CD4-positive, CD25-positive, alpha-beta regulatory T cell (primary cell): ENCODE measurements around the gene ZNF746. TPM values are rescaled to one million over a fixed set of nuclear protein-coding genes. Genes with fewer than 3 reads are reported as not detected.

Experiments
- ATAC-seq, 2 donors: fragments of 150-1000 bp; cut with Tn5 transposase; one replicate each; pipeline ENCODE4 v1.10.0; 2021; ENCODE audit warnings: low read depth in 2 of 2, moderate number of reproducible peaks in 2 of 2, moderate library complexity in 1 of 2
- DNase-seq, 3 donors: peaks; one replicate each; pipeline versions ENCODE4 v3.0.0 to v3.0.0-alpha.2; 2012 to 2022; ENCODE audit warnings: mixed read lengths in 1 of 3
- H3K27ac ChIP-seq: one replicate; pipeline ENCODE4 v1.7.0; 2013; ENCODE audit warnings: mild to moderate bottlenecking, low read length; ENCODE audit not compliant: insufficient read depth, poor library complexity, severe bottlenecking
- H3K27me3 ChIP-seq: one replicate; pipeline ENCODE4 v1.7.0; 2013; ENCODE audit warnings: low read length; ENCODE audit not compliant: control insufficient read depth, insufficient read depth
- H3K36me3 ChIP-seq: one replicate; pipeline ENCODE4 v1.7.0; 2013; ENCODE audit warnings: mild to moderate bottlenecking, low read length, moderate library complexity; ENCODE audit not compliant: control insufficient read depth, insufficient read depth
- H3K4me1 ChIP-seq: 2 replicates; pipeline ENCODE4 v1.7.0; 2013; ENCODE audit warnings: mild to moderate bottlenecking, low read length; ENCODE audit not compliant: insufficient read depth, control insufficient read depth, poor library complexity, severe bottlenecking
- H3K4me3 ChIP-seq: one replicate; pipeline ENCODE4 v1.7.0; 2013; ENCODE audit warnings: low read depth, mild to moderate bottlenecking, low read length, moderate library complexity
- H3K9me3 ChIP-seq, 2 experiments: 1 replicate in 1 of 2; 2 replicates in 1 of 2; pipeline ENCODE4 v1.7.0; 2013; ENCODE audit warnings: low read length in 2 of 2, mild to moderate bottlenecking in 1 of 2, moderate library complexity in 1 of 2; ENCODE audit not compliant: control insufficient read depth in 2 of 2
- H3K27ac Mint-ChIP-seq, 3 donors: one replicate each; pipeline ENCODE4 v1.8.0; 2020 to 2022; ENCODE audit warnings: mild to moderate bottlenecking in 3 of 3, mixed read lengths in 3 of 3, moderate library complexity in 2 of 3
- H3K27me3 Mint-ChIP-seq: one replicate; pipeline ENCODE4 v1.8.0; 2022; ENCODE audit warnings: mild to moderate bottlenecking, mixed read lengths
- H3K36me3 Mint-ChIP-seq: one replicate; pipeline ENCODE4 v1.8.0; 2020; ENCODE audit warnings: mixed read lengths
- H3K4me1 Mint-ChIP-seq, 4 donors: one replicate each; pipeline ENCODE4 v1.8.0; 2020 to 2022; ENCODE audit warnings: mixed read lengths in 4 of 4, mild to moderate bottlenecking in 1 of 4
- H3K4me3 Mint-ChIP-seq, 4 donors: one replicate each; pipeline ENCODE4 v1.8.0; 2020 to 2022; ENCODE audit warnings: mild to moderate bottlenecking in 4 of 4, mixed read lengths in 4 of 4, moderate library complexity in 3 of 4
- H3K9me3 Mint-ChIP-seq, 7 donors: one replicate each; pipeline ENCODE4 v1.8.0; 2020 to 2022; ENCODE audit warnings: mixed read lengths in 7 of 7, mild to moderate bottlenecking in 3 of 7, moderate library complexity in 2 of 7
- polyA plus RNA-seq, 4 donors: library from polyadenylated mRNA; unstranded; fragments of 300-500 nt; fragmentation: Illumina TruSeq; gene quantifications; one replicate each; pipeline ENCODE4 v1.2.3, GENCODE V29; 2021
- total RNA-seq: library from RNA; stranded (reverse); gene quantifications from one replicate; pipeline ENCODE4 v1.2.3, GENCODE V29; 2022

ZNF746 gene
- total and polyA plus RNA-seq, 5 donors from 2014 or later = 8.2 to 33.9 (median 10.9) TPM

DNA sequence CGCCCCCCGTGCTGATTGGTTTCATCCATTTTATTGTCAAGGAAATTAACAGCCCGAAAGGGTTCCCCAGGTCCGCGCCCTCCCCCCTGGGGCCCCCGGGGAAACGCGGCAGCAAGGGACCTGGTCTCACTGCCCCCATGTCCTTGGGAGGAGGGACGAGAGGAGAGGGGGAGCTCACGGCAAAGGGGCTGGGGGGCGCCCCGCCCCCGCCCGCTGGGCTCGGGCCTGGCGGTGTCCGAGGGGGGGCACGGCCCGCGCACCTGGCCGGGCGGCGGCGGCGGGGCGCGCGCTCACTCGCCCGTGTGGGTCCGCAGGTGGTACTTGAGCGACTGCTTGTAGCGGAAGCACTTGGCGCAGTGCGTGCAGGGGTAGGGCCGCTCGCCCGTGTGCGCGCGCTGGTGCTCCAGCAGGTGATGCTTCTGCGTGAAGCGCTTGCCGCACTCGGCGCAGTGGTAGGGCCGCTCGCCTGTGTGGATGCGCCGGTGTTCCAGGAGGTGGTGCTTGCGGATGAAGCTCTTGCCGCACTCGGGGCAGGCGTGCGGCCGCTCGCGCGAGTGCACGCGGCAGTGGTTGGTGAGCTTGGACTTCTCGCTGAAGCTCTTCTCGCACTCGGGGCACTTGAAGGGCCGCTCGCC lies 66.0 kb downstream of the ZNF746 start:
- no peaks in the 10 kb centered on the region for H3K4me1 ChIP-seq
- ATAC-seq (no peak), DNase-seq (no peak)
- H3K36me3 Mint-ChIP-seq = peaks cover 51% of the 10 kb centered on the region
- no peak overlapping the region for H3K4me3 ChIP-seq
- no peaks in the 10 kb centered on the region for H3K9me3 ChIP-seq
- H3K4me3 Mint-ChIP-seq = no peak overlapping the region
- H3K4me1 Mint-ChIP-seq = peaks cover 0 to 4% (median 0%) of the 10 kb centered on the region in 4 donors
- no peaks in the 10 kb centered on the region for H3K27me3 ChIP-seq
- H3K36me3 ChIP-seq = peaks cover 39% of the 10 kb centered on the region
- H3K27ac Mint-ChIP-seq = no peak overlapping the region
- H3K27me3 Mint-ChIP-seq = no peaks in the 10 kb centered on the region
- H3K9me3 Mint-ChIP-seq = no peaks in the 10 kb centered on the region
- no peak overlapping the region for H3K27ac ChIP-seq

DNA sequence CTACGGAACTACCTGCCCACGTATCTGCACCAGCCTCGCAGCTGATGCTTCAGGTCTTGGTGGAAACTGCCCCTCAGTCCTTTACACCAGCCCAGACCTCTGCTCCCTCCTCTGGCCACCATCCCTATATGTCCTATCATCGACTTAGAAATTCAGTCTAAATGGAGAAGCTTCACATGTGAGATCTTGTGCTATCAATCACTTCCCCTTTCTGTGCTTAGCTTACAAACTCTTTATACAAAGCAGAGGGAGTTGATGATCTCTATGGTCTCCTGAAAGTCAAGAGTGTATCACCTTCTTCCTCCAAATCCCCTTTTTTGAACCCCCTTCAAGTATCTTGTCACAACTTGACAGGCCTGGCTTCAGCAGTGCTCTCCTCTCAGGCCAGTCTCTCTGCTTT lies 67.4 kb downstream of the ZNF746 start:
- no peaks in the 10 kb centered on the region for H3K27me3 Mint-ChIP-seq
- no peaks in the 10 kb centered on the region for H3K4me1 ChIP-seq
- no peaks in the 10 kb centered on the region for H3K9me3 Mint-ChIP-seq
- no peak overlapping the region for H3K4me3 ChIP-seq
- peaks cover 0 to 4% (median 0%) of the 10 kb centered on the region in 4 donors for H3K4me1 Mint-ChIP-seq
- H3K27ac ChIP-seq = no peak overlapping the region
- H3K27ac Mint-ChIP-seq = no peak overlapping the region
- H3K36me3 Mint-ChIP-seq = peaks cover 43% of the 10 kb centered on the region
- H3K27me3 ChIP-seq = no peaks in the 10 kb centered on the region
- H3K9me3 ChIP-seq = no peaks in the 10 kb centered on the region
- peaks cover 29% of the 10 kb centered on the region for H3K36me3 ChIP-seq
- no peak overlapping the region for H3K4me3 Mint-ChIP-seq
- ATAC-seq = no peak
- no peak for DNase-seq

DNA sequence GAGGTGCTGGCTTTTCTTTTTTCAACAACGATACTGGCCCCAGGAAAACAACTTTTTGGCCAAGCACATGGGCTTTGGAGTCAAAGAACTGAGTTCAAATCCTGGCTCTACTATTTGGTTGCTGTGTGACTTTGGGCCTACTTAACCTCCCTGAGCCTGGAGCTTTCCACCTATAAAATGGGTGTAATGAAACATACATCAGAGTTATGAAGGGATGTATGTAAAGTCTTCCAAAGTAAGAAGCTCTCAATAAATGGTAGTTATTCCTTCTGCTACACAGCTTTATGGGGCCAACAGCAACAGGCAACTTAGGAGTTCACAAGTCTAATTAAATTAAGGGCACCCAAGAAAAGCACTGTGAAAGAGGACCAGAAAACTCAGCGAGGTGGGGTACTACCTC lies 69.7 kb downstream of the ZNF746 start:
- Histone ChIP-seq H3K27me3 (no peaks in the 10 kb centered on the region), H3K27ac (no peak overlapping the region), H3K4me3 (no peak overlapping the region), H3K4me1 (peaks cover 6% of the 10 kb centered on the region), H3K36me3 (peaks cover 11% of the 10 kb centered on the region), H3K9me3 (no peaks in the 10 kb centered on the region)
- H3K27ac Mint-ChIP-seq = no peak overlapping the region
- no peak for DNase-seq
- no peak for ATAC-seq
- H3K9me3 Mint-ChIP-seq = no peaks in the 10 kb centered on the region
- no peak overlapping the region for H3K4me3 Mint-ChIP-seq
- H3K36me3 Mint-ChIP-seq = peaks cover 22% of the 10 kb centered on the region
- peaks cover 0 to 11% (median 4%) of the 10 kb centered on the region in 4 donors for H3K4me1 Mint-ChIP-seq
- no peaks in the 10 kb centered on the region for H3K27me3 Mint-ChIP-seq

- Mint-ChIP-seq H3K36me3 (peaks cover 17% of the 10 kb centered on the region), H3K4me1 (peaks cover 0 to 11% (median 4%) of the 10 kb centered on the region in 4 donors), H3K27me3 (no peaks in the 10 kb centered on the region), H3K9me3 (no peaks in the 10 kb centered on the region), H3K27ac (no peak overlapping the region), H3K4me3 (no peak overlapping the region)
- ATAC-seq = no peak
- no peak for DNase-seq
- Histone ChIP-seq H3K9me3 (no peaks in the 10 kb centered on the region), H3K27ac (no peak overlapping the region), H3K36me3 (peaks cover 4% of the 10 kb centered on the region), H3K27me3 (no peaks in the 10 kb centered on the region), H3K4me1 (peaks cover 8% of the 10 kb centered on the region), H3K4me3 (no peak overlapping the region)
Measured at GRCh38 chr7:149427096-149427680, 70.4 kb downstream of the ZNF746 start.

- H3K27ac Mint-ChIP-seq = peak overlapping the region in 1 of 3 donors; percentile 52
- peaks cover 0 to 26% (median 6%) of the 10 kb centered on the region in 4 donors for H3K4me1 Mint-ChIP-seq
- Histone ChIP-seq H3K27me3 (no peaks in the 10 kb centered on the region), H3K36me3 (no peaks in the 10 kb centered on the region), H3K9me3 (no peaks in the 10 kb centered on the region), H3K4me1 (peaks cover 13% of the 10 kb centered on the region), H3K4me3 (peak overlapping the region; percentile 47), H3K27ac (no peak overlapping the region)
- no peak for DNase-seq
- H3K36me3 Mint-ChIP-seq = peaks cover 2% of the 10 kb centered on the region
- no peaks in the 10 kb centered on the region for H3K9me3 Mint-ChIP-seq
- H3K27me3 Mint-ChIP-seq = peaks cover 2% of the 10 kb centered on the region
- ATAC-seq = no peak
- peak overlapping the region; percentile 21 to 85 (median 72) for H3K4me3 Mint-ChIP-seq
Measured at GRCh38 chr7:149423449-149424110, 74.0 kb downstream of the ZNF746 start.

- H3K9me3 ChIP-seq = no peaks in the 10 kb centered on the region
- DNase-seq = peak in 1 of 3 donors; percentile 57
- peak in 1 of 2 donors; percentile 2 for ATAC-seq
- peaks cover 13% of the 10 kb centered on the region for H3K4me1 ChIP-seq
- peaks cover 8% of the 10 kb centered on the region for H3K27me3 Mint-ChIP-seq
- H3K4me3 Mint-ChIP-seq = peak overlapping the region; percentile 72 to 85 (median 77)
- H3K27ac ChIP-seq = peak overlapping the region; percentile 64
- no peaks in the 10 kb centered on the region for H3K27me3 ChIP-seq
- no peaks in the 10 kb centered on the region for H3K36me3 Mint-ChIP-seq
- H3K4me3 ChIP-seq = peak overlapping the region; percentile 69
- H3K36me3 ChIP-seq = no peaks in the 10 kb centered on the region
- H3K9me3 Mint-ChIP-seq = no peaks in the 10 kb centered on the region
- H3K27ac Mint-ChIP-seq = peak overlapping the region in 2 of 3 donors; percentile 36 to 56
- peaks cover 0 to 26% (median 6%) of the 10 kb centered on the region in 4 donors for H3K4me1 Mint-ChIP-seq
Measured at GRCh38 chr7:149422914-149423301, 74.7 kb downstream of the ZNF746 start.
